ENCODE measurements around the gene CLSTN2.

- TF ChIP-seq CTCF (IDR thresholded peaks at IDR 0.05; ENCODE audit: low read depth, low read length, missing input control) = no peak
- TF ChIP-seq YY1 (IDR thresholded peaks at IDR 0.05) = no peak
- TF ChIP-seq TAF1 (conservative IDR thresholded peaks at IDR 0.05) = no peak
- TF ChIP-seq MAX (IDR thresholded peaks at IDR 0.05) = no peak
- TF ChIP-seq SP1 (IDR thresholded peaks at IDR 0.05) = no peak
- TF ChIP-seq RXRA (IDR thresholded peaks at IDR 0.05) = no peak
Measured at GRCh38 chr3:140574375-140574774, 639.4 kb downstream of the CLSTN2 start.
